GM21786 (cell line): ENCODE results near the gene BICD2.
"Not testable (repeated sequence)": the region's sequence is repeated elsewhere in the genome, so short reads cannot be mapped to it uniquely, and the experiment has no call there.

Experiments
- ATAC-seq: cut with Tn5 transposase; IDR thresholded peaks from one replicate; pipeline ENCODE4 v1.9.1; 2021; ENCODE audit not compliant: unreplicated experiment

The BICD2 gene

GRCh38 chr9:92764381-92764987, at the start of gene BICD2:
BICD2 (minus strand) TSS chr9:92764833; CDS start chr9:92764744, 89 bp downstream.
- ATAC-seq, result no peak

DNA sequence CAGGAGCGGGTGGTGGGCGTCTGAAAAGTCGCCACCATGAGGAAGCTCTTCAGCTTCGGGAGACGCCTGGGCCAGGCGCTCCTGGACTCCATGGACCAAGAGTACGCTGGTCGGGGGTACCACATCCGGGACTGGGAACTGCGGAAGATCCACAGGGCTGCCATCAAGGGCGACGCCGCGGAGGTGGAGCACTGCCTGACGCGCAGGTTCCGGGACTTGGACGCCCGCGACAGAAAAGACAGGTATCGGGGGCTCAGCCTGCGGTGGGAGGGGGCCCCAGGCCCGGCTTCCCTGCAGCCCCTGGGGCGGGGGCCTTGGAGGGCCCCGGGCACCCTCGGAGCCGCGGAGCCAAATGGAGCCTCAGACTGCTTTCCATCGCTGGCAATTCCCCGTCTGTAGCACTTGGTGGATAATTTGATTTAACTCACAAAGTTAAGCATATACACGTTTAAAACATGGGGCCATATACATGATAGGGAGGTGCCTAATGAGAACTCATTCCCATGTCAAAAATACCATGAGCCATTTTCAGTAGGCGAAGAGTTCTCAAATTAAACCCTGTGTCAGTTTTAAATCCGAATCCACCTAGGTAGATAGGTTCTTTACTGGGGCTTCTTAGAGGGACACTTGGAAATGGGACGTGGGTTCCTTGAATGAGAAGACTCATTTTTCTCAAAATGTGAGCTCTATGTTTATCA, 45.1 kb upstream of the BICD2 start:
- ATAC-seq, result not testable (repeated sequence)

GRCh38 chr9:92808726-92809451, 44.3 kb upstream of the BICD2 start:
- no peak for ATAC-seq

DNA sequence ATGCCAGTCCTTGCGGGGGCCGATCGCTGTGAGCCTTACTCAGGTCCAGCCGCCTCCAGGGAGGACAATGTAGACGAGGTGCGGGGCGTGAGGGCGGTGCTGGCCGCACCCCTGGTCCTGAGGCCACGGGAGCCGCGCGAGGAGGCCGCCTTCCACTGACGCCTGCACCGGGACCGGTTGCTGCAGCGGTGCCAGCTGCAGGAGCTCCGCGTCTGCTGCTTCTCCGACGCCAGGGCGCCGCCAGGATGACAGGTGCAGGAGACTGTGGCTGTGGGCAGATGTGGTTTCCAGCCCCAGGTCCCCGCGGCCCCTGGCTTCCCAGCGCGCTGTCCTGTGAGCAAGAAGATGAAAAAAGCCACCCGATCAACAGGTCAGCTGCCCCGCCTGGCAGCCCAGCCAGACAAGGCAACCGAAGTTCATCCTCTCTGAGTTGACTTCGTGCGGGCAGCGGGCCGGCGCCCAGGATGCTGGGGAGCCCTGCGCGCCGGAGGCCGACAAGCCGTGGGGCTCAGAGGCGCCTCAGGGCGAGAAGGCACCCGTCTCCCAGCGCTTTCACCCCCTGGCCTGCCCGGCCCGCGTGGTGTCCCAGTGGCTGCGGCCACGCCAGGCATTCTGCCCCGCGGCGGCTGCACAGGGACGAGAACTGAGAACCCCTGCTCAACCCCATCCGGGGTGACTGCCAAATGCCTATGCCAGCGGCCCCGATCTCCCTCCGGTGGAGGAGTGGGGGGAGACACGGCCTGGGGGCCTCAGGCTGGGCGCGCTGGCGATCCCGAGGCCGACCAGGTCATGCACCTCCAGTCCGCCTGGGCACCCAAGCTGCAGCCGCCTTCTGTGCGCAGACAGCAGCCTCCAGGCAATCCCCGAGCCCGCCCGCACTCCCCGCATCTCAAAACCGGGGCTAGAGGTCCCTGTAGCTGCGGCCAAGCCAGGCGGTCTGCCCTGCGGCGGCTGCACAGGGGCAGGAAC, 43.4 kb upstream of the BICD2 start:
- ATAC-seq, result no peak

DNA sequence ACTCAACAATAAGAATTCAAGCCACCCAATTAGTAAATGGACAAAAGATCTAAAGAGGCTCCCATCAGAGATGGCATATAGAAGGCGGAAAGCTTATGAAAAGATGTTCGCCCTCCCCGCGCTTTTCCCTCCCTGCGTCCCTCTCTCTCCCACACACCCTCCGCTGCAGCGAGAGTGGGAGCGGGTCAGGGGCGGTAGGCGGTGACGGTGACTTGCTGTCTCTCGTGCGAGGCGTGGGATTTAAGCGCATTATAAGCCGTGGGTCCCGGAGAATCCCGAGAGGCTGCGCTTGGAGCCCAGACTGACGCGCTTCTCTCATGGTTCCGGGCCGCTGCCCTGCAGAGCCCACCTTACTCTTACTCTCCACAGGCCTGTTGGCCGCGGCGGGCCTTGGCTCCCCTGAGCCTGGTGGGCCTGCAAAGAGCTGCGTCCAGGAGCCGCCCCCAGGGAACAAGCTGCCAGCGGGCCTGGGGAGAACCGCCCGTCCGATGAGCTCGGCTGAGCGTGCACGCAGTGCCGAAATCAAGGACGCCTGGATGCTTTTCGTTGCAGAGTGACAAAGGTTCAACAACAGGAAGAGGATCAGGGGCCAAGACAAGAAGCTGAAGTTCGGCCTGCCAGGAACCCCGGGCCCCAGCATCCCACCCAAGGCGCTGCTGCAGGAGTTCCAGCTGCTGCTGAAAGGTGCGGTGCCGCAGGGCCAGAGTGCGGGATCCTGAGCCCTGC, 42.6 kb upstream of the BICD2 start:
- no peak for ATAC-seq

DNA sequence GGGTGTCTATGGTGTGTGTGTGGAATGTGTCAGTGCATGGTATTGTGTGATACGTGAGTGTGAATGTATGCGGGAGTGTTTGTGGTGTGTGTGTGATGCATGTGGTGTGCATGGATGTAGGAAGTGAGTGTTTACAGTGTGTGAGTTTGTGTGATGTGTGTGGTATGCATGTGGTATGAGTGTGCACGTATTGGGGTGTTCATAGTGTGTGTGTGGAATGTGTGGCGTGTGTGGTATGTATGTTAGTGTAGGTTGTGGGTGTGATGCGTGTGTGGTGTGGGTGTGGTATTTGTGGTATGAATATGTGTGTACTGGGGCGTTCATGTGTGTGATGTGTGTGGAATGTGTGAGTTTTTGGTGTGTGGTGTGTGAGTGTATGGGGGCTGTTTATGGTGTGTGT, 40.1 kb upstream of the BICD2 start:
- no peak for ATAC-seq

- no peak for ATAC-seq
Measured at GRCh38 chr9:92798358-92798757, 33.7 kb upstream of the BICD2 start.

DNA sequence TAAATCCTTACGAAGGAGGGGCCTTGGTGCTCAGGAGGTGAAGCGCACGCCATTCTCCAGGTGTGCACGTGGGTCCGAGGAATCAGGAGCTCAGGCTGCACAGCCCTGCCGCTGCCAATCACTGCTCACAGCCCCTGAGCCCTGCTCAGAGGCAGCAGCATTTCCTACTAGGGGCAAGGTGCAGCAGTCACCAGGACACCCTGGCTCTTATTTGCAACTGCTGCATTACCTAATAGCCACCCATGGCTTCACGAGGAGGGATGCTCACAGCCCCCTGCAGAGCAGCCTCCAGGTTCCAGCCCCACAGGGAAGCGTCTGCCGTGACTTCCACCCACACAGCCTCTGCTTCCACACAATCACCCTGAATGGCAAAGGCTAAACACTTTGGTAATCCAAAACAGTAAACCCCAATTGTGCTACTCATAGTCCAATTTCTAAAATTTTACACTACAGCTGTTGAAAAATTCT, 31.7 kb upstream of the BICD2 start:
- ATAC-seq, result not testable (repeated sequence)

DNA sequence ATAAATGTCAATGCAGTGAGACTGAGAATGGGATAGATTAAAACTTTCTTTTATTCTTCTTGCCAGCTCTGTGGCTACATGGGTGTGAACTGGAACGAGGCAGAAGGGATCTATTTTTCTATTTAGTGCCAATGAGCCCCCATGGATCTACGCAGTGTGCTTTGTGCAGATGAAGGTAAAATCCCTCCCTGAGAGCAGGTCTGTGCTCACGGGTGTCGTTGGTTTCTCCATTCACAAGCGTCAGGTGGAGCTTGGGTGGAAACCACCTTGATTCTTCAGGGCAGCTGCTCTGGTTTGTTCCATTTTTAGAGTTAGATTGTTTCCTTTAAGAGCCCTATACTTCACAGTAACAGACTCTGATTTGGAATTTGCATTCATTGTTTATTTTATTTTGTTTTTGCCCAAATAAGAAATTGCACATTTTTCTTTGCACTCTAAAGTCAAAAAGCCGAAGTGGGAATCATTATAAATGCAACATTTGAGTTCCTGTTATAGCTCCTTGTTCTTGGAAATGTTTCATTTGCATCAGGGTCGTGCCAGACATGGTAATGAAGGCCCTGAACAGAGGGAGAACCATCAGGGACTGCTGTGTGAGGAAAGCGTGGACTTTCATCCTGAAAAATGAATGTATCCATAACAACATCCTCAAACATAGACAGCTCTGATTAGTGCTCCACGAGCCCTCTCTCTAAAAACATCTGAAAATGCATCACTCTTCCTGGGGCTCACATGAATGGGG, 31.1 kb upstream of the BICD2 start:
- ATAC-seq, result no peak

- no peak for ATAC-seq
Measured at GRCh38 chr9:92795000-92795399, 30.4 kb upstream of the BICD2 start.

- no peak for ATAC-seq
Measured at GRCh38 chr9:92794426-92794825, 29.8 kb upstream of the BICD2 start.

- no peak for ATAC-seq
Measured at GRCh38 chr9:92790542-92791527, 26.2 kb upstream of the BICD2 start.

DNA sequence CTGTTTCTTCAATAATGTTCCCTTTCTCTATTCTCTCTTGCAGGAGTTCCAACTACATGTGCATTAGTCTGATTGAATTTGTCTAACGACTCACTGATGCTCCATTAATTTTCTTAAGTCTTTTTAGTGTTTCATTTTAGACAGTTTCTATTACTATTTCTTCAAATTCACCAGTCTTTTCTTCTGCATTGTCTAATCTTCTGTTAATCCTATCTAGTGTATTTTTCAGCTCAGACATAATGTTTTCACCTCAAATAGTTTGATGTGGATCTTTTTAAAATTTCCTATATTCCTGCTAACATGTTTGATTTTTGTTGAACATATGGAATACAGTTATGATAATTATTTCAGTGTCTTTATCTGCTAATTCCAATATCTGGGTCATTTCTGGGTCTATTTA, 21.7 kb upstream of the BICD2 start:
- ATAC-seq, result no peak

DNA sequence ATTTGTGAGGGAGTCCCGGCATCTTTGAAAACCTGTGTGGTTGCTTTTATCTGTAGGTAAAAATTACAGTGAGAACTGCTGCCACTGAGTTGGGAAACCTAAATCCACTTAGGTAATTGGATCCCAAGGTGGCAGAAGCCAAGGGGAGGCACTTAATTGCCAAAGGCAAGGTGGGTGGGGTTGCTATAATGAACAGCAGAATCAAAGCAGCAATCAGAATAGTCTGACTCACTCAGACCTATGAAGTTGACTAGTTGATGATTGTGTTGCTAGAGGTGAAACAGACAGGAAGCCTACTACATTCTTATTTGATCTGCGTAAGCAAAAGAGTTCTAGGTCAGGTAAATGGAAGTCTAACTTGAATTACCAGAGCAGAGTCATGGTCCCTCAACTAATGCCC, 17.3 kb upstream of the BICD2 start:
- ATAC-seq, result no peak

DNA sequence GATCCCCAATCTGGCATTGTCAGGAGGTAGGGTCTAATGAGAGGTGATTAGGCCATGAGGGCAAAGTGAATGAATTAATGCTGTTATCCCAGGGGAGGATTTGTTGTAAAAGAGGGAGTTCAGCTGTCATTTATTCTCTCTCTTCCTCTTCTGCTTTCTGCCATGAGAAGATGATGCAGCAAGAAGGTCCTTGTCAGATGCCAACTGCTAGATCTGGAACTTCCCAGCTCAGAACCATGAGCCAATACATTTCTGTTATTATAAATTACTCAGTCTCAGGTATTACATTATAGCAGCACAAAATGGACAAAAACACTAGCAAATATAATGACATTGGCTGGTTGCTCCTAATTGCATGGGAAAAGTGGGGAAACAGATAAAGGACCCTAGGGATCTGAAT, 15.6 kb upstream of the BICD2 start:
- no peak for ATAC-seq

DNA sequence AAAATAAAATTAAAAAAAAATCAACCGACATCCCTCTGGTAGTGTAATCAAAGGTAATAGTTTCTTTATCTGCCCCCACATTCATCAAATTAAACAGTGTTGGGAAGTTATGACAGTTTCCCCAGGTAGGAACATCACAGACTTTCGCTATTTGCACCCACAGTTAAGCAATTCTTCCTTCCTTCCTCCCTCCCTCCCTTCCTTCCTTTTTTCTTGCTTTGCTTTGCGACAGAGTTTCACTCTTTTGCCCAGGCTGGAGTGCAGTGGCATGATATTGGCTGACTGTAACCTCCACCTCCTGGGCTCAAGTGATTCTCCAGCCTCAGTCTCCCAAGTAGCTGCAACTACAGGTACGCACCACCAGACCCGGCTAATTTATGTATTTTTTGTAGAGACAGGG, 10.8 kb upstream of the BICD2 start:
- no peak for ATAC-seq

- ATAC-seq, result no peak
Measured at GRCh38 chr9:92774274-92774673, 9.6 kb upstream of the BICD2 start.

GRCh38 chr9:92773810-92774209, 9.2 kb upstream of the BICD2 start:
- no peak for ATAC-seq
